Endothelial cell of umbilical vein (primary cell): Measurements from ENCODE around the gene SPINT2.

Experiments used
- CTCF ChIP-seq, 2 donors: IDR thresholded peaks; 1 replicate in 1 of 2; 2 replicates in 1 of 2; pipeline ENCODE4 v1.5.1; 2011; ENCODE audit warnings: low read length in 2 of 2, mild to moderate bottlenecking in 2 of 2, moderate library complexity in 2 of 2, control low read depth in 1 of 2, inconsistent platforms in 1 of 2, low read depth in 1 of 2; ENCODE audit not compliant: insufficient read depth in 1 of 2; ENCODE audit errors: extremely low read depth in 1 of 2
- EZH2 ChIP-seq: IDR thresholded peaks from 2 replicates; pipeline ENCODE4 v1.6.1; 2012; ENCODE audit warnings: borderline replicate concordance, low read depth, mild to moderate bottlenecking, moderate library complexity, low read length, inconsistent platforms; ENCODE audit not compliant: severe bottlenecking
- GATA2 ChIP-seq: IDR thresholded peaks from 2 replicates; pipeline ENCODE4 v1.7.0; 2011; ENCODE audit warnings: low read depth, mild to moderate bottlenecking, moderate library complexity, mixed read lengths, low read length; ENCODE audit not compliant: insufficient read length, insufficient read depth
- POLR2A ChIP-seq: IDR thresholded peaks from 2 replicates; pipeline ENCODE4 v1.6.1; 2012; ENCODE audit warnings: low read depth, mild to moderate bottlenecking, control low read depth, low read length
- POLR2AphosphoS5 ChIP-seq: IDR thresholded peaks from 2 replicates; pipeline ENCODE4 v1.6.1; 2012; ENCODE audit warnings: low read depth, mild to moderate bottlenecking, control low read depth, low read length, moderate library complexity; ENCODE audit not compliant: insufficient read depth

GRCh38 chr19:38289955-38290354 lies 25.6 kb downstream of the SPINT2 start:
- no peak for TF ChIP-seq CTCF (IDR thresholded peaks at IDR 0.05; ENCODE audit: extremely low read depth in 1 of 2, insufficient read depth in 1 of 2, low read depth in 1 of 2, low read length in 2 of 2)
- no peak for TF ChIP-seq GATA2
- no peak for TF ChIP-seq POLR2A
- no peak for TF ChIP-seq EZH2
- no peak for TF ChIP-seq POLR2AphosphoS5
